Fibroblast of lung (primary cell): Measurements from ENCODE around the gene UST. TPM values are rescaled to one million over a fixed set of nuclear protein-coding genes. Genes with fewer than 3 reads are reported as not detected.

Experiments
- DNase-seq, 2 donors: peaks; one replicate each; pipeline versions ENCODE4 v3.0.0 to v3.0.0-alpha.2; 2010; ENCODE audit warnings: low read depth in 2 of 2
- H2AFZ ChIP-seq: 2 replicates; pipeline ENCODE4 v1.5.1; 2012; ENCODE audit warnings: low read length, control low read depth, inconsistent platforms
- H3K27ac ChIP-seq: 2 replicates; pipeline ENCODE4 v1.5.1; 2011; ENCODE audit warnings: low read length, control low read depth; ENCODE audit not compliant: insufficient read depth
- H3K27me3 ChIP-seq: 2 replicates; pipeline ENCODE4 v1.5.1; 2011; ENCODE audit warnings: mild to moderate bottlenecking, low read length; ENCODE audit not compliant: control insufficient read depth, insufficient read depth
- H3K36me3 ChIP-seq: 2 replicates; pipeline ENCODE4 v1.5.1; 2011; ENCODE audit warnings: low read length; ENCODE audit not compliant: control insufficient read depth, insufficient read depth
- H3K4me1 ChIP-seq: 2 replicates; pipeline ENCODE4 v1.5.1; 2011; ENCODE audit warnings: low read length; ENCODE audit not compliant: control insufficient read depth, insufficient read depth; ENCODE audit errors: extremely low read depth
- H3K4me2 ChIP-seq: 2 replicates; pipeline ENCODE4 v1.5.1; 2011; ENCODE audit warnings: low read length, control low read depth; ENCODE audit not compliant: insufficient read depth; ENCODE audit errors: extremely low read depth
- H3K4me3 ChIP-seq, 4 experiments: fragments of 200-600 bp in 1 of 4; sonication (generic) in 1 of 4; replicated peaks in 1 of 4; 2 replicates each; pipeline ENCODE4 v1.5.1; 2011 to 2016; ENCODE audit warnings: low read length in 4 of 4, low read depth in 3 of 4, mild to moderate bottlenecking in 3 of 4, control low read depth in 2 of 4, inconsistent platforms in 1 of 4, mixed read lengths in 1 of 4; ENCODE audit not compliant: insufficient read depth in 1 of 4; ENCODE audit errors: control extremely low read depth in 1 of 4
- H3K79me2 ChIP-seq: 2 replicates; pipeline ENCODE4 v1.5.1; 2012; ENCODE audit warnings: mild to moderate bottlenecking, low read length, inconsistent platforms; ENCODE audit not compliant: control insufficient read depth, insufficient read depth
- H3K9ac ChIP-seq: 2 replicates; pipeline ENCODE4 v1.5.1; 2011; ENCODE audit warnings: mild to moderate bottlenecking, low read length, control low read depth; ENCODE audit not compliant: insufficient read depth
- H3K9me3 ChIP-seq: 2 replicates; pipeline ENCODE4 v1.5.1; 2012; ENCODE audit warnings: low read depth, low read length; ENCODE audit not compliant: control insufficient read depth, insufficient read depth
- H4K20me1 ChIP-seq: 2 replicates; pipeline ENCODE4 v1.5.1; 2011; ENCODE audit warnings: low read length; ENCODE audit not compliant: control insufficient read depth, insufficient read depth; ENCODE audit errors: extremely low read depth
- CTCF ChIP-seq, 2 donors: IDR thresholded peaks in 1 of 2; conservative IDR thresholded peaks in 1 of 2; 1 replicate in 1 of 2; 2 replicates in 1 of 2; pipeline ENCODE4 v1.5.1; 2011 to 2012; ENCODE audit warnings: low read length in 2 of 2, control low read depth in 1 of 2, inconsistent platforms in 1 of 2, low read depth in 1 of 2, mild to moderate bottlenecking in 1 of 2
- EZH2 ChIP-seq: IDR thresholded peaks from 2 replicates; pipeline ENCODE4 v1.5.1; 2012; ENCODE audit warnings: low read length, control low read depth, mild to moderate bottlenecking; ENCODE audit errors: missing control alignments
- polyA plus RNA-seq, 2 donors: library from polyadenylated mRNA; depleted of rRNA in 1 of 2; stranded (reverse) in 1 of 2; unstranded in 1 of 2; fragments of >200 nt; gene quantifications; 2 replicates each; pipeline ENCODE4 v1.2.1, GENCODE V29; 2011 to 2012; ENCODE audit warnings: missing spikeins in 1 of 2
- total RNA-seq: library from RNA; depleted of rRNA; stranded (reverse); fragments of >200 nt; gene quantifications from 2 replicates; pipeline ENCODE4 v1.2.1, GENCODE V29; 2014

The UST gene
- total and polyA plus RNA-seq, 2 donors (not counting 1 experiment from before 2014, with no cell fraction given), result 6.8 to 19.5 TPM

- Histone ChIP-seq H3K36me3 (no peaks in the 10 kb centered on the region), H3K27ac (no peak overlapping the region), H4K20me1 (no peaks in the 10 kb centered on the region), H3K4me2 (no peak overlapping the region), H3K9me3 (no peaks in the 10 kb centered on the region), H3K79me2 (no peaks in the 10 kb centered on the region), H3K9ac (no peak overlapping the region), H3K27me3 (no peaks in the 10 kb centered on the region), H3K4me1 (peaks cover 13% of the 10 kb centered on the region), H3K4me3 (no peak overlapping the region), H2AFZ (no peak overlapping the region)
- TF ChIP-seq CTCF (conservative IDR thresholded peaks at IDR 0.05 in 1 of 2, IDR thresholded peaks at IDR 0.05 in 1 of 2; ENCODE audit: low read depth in 1 of 2, low read length in 2 of 2), result no peak
- TF ChIP-seq EZH2, result no peak
- DNase-seq, result no peak
These were observed 338.2 kb downstream of the UST start for GRCh38 chr6:149084808-149085556.

- no peaks in the 10 kb centered on the region for H3K27me3 ChIP-seq
- H3K4me3 ChIP-seq, result no peak overlapping the region
- DNase-seq, result no peak
- no peaks in the 10 kb centered on the region for H3K79me2 ChIP-seq
- no peak overlapping the region for H3K4me2 ChIP-seq
- H2AFZ ChIP-seq, result no peak overlapping the region
- H3K4me1 ChIP-seq, result peaks cover 8% of the 10 kb centered on the region
- H4K20me1 ChIP-seq, result no peaks in the 10 kb centered on the region
- H3K9ac ChIP-seq, result no peak overlapping the region
- H3K36me3 ChIP-seq, result no peaks in the 10 kb centered on the region
- no peak for TF ChIP-seq CTCF (conservative IDR thresholded peaks at IDR 0.05 in 1 of 2, IDR thresholded peaks at IDR 0.05 in 1 of 2; ENCODE audit: low read depth in 1 of 2, low read length in 2 of 2)
- no peak for TF ChIP-seq EZH2
- no peak overlapping the region for H3K27ac ChIP-seq
- no peaks in the 10 kb centered on the region for H3K9me3 ChIP-seq
These were observed 338.7 kb downstream of the UST start for GRCh38 chr6:149085557-149085938.

DNA sequence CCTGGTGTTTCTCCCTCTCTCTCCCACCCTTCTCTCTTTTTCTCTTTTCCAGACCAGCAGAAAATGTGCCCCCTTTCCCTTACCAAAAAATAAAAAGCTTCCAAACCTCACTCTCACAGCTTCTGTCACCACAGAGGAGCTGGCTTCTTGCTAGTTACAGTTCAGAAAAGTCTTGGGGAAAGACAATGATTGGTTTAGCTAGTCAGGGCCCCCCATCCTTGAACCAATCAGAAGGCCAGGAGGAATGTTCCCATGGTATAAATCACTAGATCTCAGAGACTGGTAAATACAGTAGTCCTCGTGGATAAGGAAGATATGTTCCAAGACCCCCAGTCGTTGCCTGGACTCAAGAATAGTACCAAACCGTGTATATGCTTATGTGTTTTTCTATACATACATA lies 339.5 kb downstream of the UST start:
- no peaks in the 10 kb centered on the region for H3K27me3 ChIP-seq
- DNase-seq, result no peak
- no peak overlapping the region for H3K27ac ChIP-seq
- no peak for TF ChIP-seq CTCF (conservative IDR thresholded peaks at IDR 0.05 in 1 of 2, IDR thresholded peaks at IDR 0.05 in 1 of 2; ENCODE audit: low read depth in 1 of 2, low read length in 2 of 2)
- no peak for TF ChIP-seq EZH2
- no peaks in the 10 kb centered on the region for H3K36me3 ChIP-seq
- no peak overlapping the region for H2AFZ ChIP-seq
- peaks cover 2% of the 10 kb centered on the region for H3K4me1 ChIP-seq
- no peak overlapping the region for H3K9ac ChIP-seq
- H3K4me2 ChIP-seq, result no peak overlapping the region
- no peaks in the 10 kb centered on the region for H4K20me1 ChIP-seq
- H3K79me2 ChIP-seq, result no peaks in the 10 kb centered on the region
- H3K9me3 ChIP-seq, result no peaks in the 10 kb centered on the region
- no peak overlapping the region for H3K4me3 ChIP-seq
